Vagina (tissue), 2 donors: ENCODE measurements around the gene SUGCT.

ENCODE experiments used
- CTCF ChIP-seq, 3 experiments: fragments of 450-650 bp in 2 of 3; fragments of 200-600 bp in 1 of 3; sonication (generic) in 1 of 3; IDR thresholded peaks; one replicate each; pipeline ENCODE4 v1.5.1; 2017 to 2019; ENCODE audit warnings: antibody characterized with exemption in 3 of 3, mild to moderate bottlenecking in 2 of 3, moderate library complexity in 2 of 3
- POLR2A ChIP-seq, 2 donors: fragments of 450-650 bp; IDR thresholded peaks; one replicate each; pipeline ENCODE4 v1.6.1; 2017; ENCODE audit warnings: antibody characterized with exemption in 2 of 2, mild to moderate bottlenecking in 2 of 2, moderate library complexity in 2 of 2
- POLR2AphosphoS5 ChIP-seq, 2 donors: sonication (generic); formaldehyde crosslinking; IDR thresholded peaks; one replicate each; pipeline ENCODE4 v1.9.0; 2017; ENCODE audit warnings: antibody characterized with exemption in 2 of 2, mild to moderate bottlenecking in 2 of 2, low read depth in 1 of 2; ENCODE audit not compliant: insufficient read depth in 1 of 2

DNA sequence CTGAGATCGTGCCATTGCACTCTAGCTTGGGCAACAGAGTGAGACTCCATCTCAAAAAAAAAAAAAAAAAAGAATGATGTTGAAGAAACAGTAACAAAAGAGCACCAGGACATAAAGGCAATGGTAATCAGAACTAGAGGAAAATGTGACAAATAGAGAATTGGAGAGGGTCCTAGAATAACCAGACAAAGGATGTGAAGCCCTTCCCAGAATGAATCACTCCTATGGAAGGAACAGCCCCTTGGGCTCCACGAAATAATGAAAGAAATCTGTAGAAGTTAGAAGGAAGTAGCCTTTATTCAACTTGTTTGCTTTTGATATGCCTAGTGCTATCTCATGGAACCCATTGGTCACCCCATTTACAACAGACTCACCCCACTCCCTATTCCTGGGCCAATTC lies 169.2 kb downstream of the SUGCT start:
- no peak for TF ChIP-seq CTCF (IDR thresholded peaks at IDR 0.05)
- TF ChIP-seq POLR2AphosphoS5 (IDR thresholded peaks at IDR 0.05; ENCODE audit: insufficient read depth in 1 of 2, low read depth in 1 of 2), result no peak
- TF ChIP-seq POLR2A (IDR thresholded peaks at IDR 0.05), result no peak
